Smooth muscle cell (in vitro differentiated cells): ENCODE data around the gene OSBP2. TPM values are rescaled to one million over a fixed set of nuclear protein-coding genes. Genes with fewer than 3 reads are reported as not detected.
A peak's percentile ranks its signal among the peaks of the same experiment; 100 is the strongest.

ENCODE experiments used
- DNase-seq: peaks from one replicate; lab custom pipeline; 2025; ENCODE audit not compliant: unreplicated experiment; lab: John Stamatoyannopoulos, UW
- H2AFZ ChIP-seq: fragments of 200-600 bp; sonication (generic); 2 replicates; pipeline ENCODE4 v1.6.0; 2016; ENCODE audit warnings: antibody characterized with exemption, low read depth, mild to moderate bottlenecking
- H3F3A ChIP-seq: fragments of 200-600 bp; sonication (generic); 2 replicates; pipeline ENCODE4 v1.6.0; 2017; ENCODE audit warnings: antibody characterized with exemption, low read depth
- H3K27ac ChIP-seq: fragments of 200-600 bp; sonication (generic); 2 replicates; pipeline ENCODE4 v1.5.1; 2016; ENCODE audit warnings: low read depth, mild to moderate bottlenecking
- H3K27me3 ChIP-seq: fragments of 200-600 bp; sonication (generic); 2 replicates; pipeline ENCODE4 v1.6.1; 2016; ENCODE audit warnings: low read depth, mild to moderate bottlenecking
- H3K36me3 ChIP-seq: fragments of 200-600 bp; sonication (generic); 2 replicates; pipeline ENCODE4 v1.5.1; 2016; ENCODE audit warnings: low read depth
- H3K4me1 ChIP-seq: fragments of 200-600 bp; sonication (generic); 2 replicates; pipeline ENCODE4 v1.5.1; 2016; ENCODE audit warnings: low read depth
- H3K4me2 ChIP-seq: fragments of 200-600 bp; sonication (generic); 2 replicates; pipeline ENCODE4 v1.6.0; 2016; ENCODE audit warnings: mild to moderate bottlenecking
- H3K4me3 ChIP-seq: fragments of 200-600 bp; sonication (generic); 2 replicates; pipeline ENCODE4 v1.5.1; 2016; ENCODE audit warnings: mild to moderate bottlenecking
- H3K79me2 ChIP-seq: fragments of 200-600 bp; sonication (generic); 2 replicates; pipeline ENCODE4 v1.6.0; 2016; ENCODE audit warnings: low read depth, mild to moderate bottlenecking
- H3K9ac ChIP-seq: fragments of 200-600 bp; sonication (generic); 2 replicates; pipeline ENCODE4 v1.6.0; 2016; ENCODE audit warnings: low read depth
- H3K9me3 ChIP-seq: fragments of 200-600 bp; sonication (generic); replicated peaks from 2 replicates; pipeline ENCODE4 v1.5.1; 2016; ENCODE audit warnings: low read depth
- H4K20me1 ChIP-seq: fragments of 200-600 bp; sonication (generic); 2 replicates; pipeline ENCODE4 v1.6.0; 2016; ENCODE audit warnings: low read depth
- WGBS: methylation state at CpG from one replicate; pipeline ENCODE4 v1.1.7; 2016; ENCODE audit warnings: low lambda C conversion rate; 5-methylcytosine and 5-hydroxymethylcytosine counted together
- polyA plus RNA-seq: library from polyadenylated mRNA; unstranded; fragments of >200 nt; fragmentation: Nextera tagmentation; extraction: Ambion mirVana; gene quantifications from 2 replicates; pipeline ENCODE4 v1.2.1, GENCODE V29; 2016
- total RNA-seq: library from RNA; depleted of rRNA; stranded (reverse); fragments of >200 nt; gene quantifications from 2 replicates; pipeline ENCODE4 v1.2.3, GENCODE V29; 2014
- TF ChIP-seq, protein P1 (sequence below): fragments of 200-600 bp; sonication (generic); IDR thresholded peaks from 2 replicates; pipeline ENCODE4 v1.5.1; 2017; ENCODE audit warnings: borderline replicate concordance, mild to moderate bottlenecking, antibody characterized with exemption; ENCODE audit not compliant: insufficient read depth, poor library complexity, severe bottlenecking

Gene OSBP2
- total and polyA plus RNA-seq, 2 experiments from 2014 or later, result 4.6 to 4.9 TPM

DNA sequence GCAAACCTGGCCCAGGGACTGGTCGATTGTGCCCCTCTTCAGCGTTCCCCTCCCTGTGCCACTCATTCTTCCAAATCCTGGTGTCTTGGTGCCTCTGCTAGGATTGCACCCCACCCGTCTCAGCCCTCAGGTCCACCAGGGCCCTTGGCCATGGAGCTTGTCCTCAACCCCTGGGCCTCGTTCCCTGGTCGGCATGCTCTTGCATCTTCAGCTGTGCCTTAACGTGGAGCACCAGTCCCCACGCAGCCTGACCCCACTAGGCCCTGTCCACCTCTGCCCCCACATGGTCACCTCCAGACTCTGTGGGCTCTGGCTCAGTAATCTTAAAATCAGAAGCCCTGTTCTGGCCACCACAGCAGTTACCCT, 61.1 kb downstream of the OSBP2 start:
- Histone ChIP-seq H3K27me3 (no peaks in the 10 kb centered on the region), H3K27ac (no peak overlapping the region), H3F3A (no peaks in the 10 kb centered on the region), H2AFZ (no peak overlapping the region), H3K36me3 (no peaks in the 10 kb centered on the region), H4K20me1 (no peaks in the 10 kb centered on the region), H3K4me1 (no peaks in the 10 kb centered on the region), H3K9ac (no peak overlapping the region), H3K4me3 (no peak overlapping the region), H3K79me2 (no peaks in the 10 kb centered on the region), H3K4me2 (no peak overlapping the region), H3K9me3 (no peaks in the 10 kb centered on the region)
- WGBS, result 90% methylated on average over 7 of the region's 7 CpGs
- DNase-seq, result no peak
- TF ChIP-seq, protein P1, sequence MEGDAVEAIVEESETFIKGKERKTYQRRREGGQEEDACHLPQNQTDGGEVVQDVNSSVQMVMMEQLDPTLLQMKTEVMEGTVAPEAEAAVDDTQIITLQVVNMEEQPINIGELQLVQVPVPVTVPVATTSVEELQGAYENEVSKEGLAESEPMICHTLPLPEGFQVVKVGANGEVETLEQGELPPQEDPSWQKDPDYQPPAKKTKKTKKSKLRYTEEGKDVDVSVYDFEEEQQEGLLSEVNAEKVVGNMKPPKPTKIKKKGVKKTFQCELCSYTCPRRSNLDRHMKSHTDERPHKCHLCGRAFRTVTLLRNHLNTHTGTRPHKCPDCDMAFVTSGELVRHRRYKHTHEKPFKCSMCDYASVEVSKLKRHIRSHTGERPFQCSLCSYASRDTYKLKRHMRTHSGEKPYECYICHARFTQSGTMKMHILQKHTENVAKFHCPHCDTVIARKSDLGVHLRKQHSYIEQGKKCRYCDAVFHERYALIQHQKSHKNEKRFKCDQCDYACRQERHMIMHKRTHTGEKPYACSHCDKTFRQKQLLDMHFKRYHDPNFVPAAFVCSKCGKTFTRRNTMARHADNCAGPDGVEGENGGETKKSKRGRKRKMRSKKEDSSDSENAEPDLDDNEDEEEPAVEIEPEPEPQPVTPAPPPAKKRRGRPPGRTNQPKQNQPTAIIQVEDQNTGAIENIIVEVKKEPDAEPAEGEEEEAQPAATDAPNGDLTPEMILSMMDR, result no peak

DNA sequence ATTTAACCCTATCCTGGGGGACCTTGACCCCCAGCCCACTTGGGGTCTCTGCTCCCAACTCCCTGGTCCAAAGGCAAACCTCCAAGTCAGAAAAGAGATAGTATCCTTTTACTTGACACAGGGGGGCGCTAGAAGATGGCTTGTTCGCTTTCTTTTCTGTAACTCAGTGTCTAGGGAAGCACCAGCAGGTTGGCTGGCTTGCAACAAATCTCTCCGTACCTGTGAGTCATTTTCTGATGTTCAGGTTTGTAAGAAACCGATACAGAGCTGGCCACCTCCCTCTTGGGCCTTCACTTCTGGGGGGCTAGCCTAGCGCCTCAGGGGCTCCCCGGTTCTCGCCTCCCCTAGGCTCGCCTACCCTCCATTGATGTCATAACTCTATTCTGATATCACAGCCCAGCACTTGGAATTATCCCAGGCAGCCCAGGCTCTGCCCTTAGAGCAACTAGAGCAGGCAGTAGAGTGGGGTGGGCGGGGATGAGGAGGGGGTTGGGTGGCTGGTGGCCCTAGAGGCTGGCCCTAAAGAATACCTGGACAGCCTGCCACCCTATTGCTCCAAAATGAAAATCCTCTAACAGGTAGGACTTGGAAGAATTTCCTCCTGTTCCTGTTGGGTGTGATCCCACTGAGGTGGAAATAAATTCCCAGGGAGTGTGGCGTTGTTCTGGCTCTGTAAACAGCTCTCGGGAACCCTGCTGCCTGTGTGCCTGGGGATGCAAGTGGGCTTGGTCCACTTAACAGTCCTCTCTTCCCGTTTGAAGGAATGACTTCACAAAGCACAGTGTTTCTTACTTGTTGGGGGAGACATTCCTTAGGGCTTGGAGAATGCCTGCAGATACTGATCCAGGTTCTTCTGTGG, 69.4 kb downstream of the OSBP2 start:
- Histone ChIP-seq H3K9me3 (no peaks in the 10 kb centered on the region), H3K79me2 (no peaks in the 10 kb centered on the region), H3K27me3 (no peaks in the 10 kb centered on the region), H3F3A (no peaks in the 10 kb centered on the region), H3K27ac (no peak overlapping the region), H3K4me2 (no peak overlapping the region), H3K9ac (no peak overlapping the region), H3K36me3 (no peaks in the 10 kb centered on the region), H3K4me1 (no peaks in the 10 kb centered on the region), H4K20me1 (no peaks in the 10 kb centered on the region), H2AFZ (no peak overlapping the region), H3K4me3 (no peak overlapping the region)
- no peak for DNase-seq
- TF ChIP-seq, protein P1, result peak; percentile 71
- WGBS, result 44% methylated on average over 12 of the region's 12 CpGs

DNA sequence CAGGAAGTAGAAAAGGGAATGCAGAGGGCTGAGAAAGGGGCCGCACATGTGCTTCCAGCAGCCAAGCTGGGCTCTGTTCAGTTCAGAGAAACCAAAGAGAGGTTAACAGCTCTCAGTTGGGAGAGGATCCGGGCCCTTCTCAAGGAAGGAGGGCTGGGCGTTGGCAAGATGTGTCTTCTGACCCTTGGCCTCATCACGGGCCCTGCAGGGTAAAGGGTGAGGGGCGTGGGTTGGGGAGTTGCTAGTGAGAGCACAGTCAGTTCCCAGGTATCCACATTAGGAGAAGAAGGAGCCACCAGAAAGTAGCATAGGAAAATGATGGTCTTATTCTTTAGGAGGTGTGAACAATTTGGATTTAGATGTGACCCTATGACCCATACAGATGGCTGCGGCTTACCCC, 73.0 kb downstream of the OSBP2 start:
- Histone ChIP-seq H2AFZ (no peak overlapping the region), H3K79me2 (no peaks in the 10 kb centered on the region), H3K27ac (no peak overlapping the region), H3K36me3 (no peaks in the 10 kb centered on the region), H3K9ac (no peak overlapping the region), H3K27me3 (no peaks in the 10 kb centered on the region), H3F3A (no peaks in the 10 kb centered on the region), H3K4me3 (no peak overlapping the region), H3K4me2 (no peak overlapping the region), H3K4me1 (no peaks in the 10 kb centered on the region), H3K9me3 (no peaks in the 10 kb centered on the region), H4K20me1 (no peaks in the 10 kb centered on the region)
- TF ChIP-seq, protein P1, result no peak
- no peak for DNase-seq
- WGBS, result 91% methylated on average over 6 of the region's 6 CpGs

DNA sequence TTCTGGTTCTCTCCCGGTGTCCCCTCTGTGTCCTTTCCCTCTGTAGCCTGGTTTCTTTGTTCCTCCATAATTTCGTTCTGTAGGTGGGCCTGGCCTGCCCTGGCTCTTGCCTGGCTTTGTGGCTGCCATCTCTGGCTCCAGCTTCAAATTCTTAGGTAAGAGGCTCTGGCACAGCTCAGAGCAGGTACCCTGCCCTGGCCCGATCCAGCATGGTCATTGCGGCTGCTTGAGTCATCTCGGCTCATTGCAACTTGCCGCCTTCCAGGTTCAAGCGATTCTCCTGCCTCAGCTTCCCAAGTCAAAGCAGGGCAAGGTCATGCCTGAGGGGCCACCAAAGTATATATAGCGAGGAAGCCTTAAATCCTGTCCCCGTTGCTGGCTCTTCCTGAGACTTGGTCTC, 76.0 kb downstream of the OSBP2 start:
- H2AFZ ChIP-seq, result no peak overlapping the region
- no peak overlapping the region for H3K9ac ChIP-seq
- H3K27me3 ChIP-seq, result no peaks in the 10 kb centered on the region
- no peaks in the 10 kb centered on the region for H3K36me3 ChIP-seq
- TF ChIP-seq, protein P1, result no peak
- no peaks in the 10 kb centered on the region for H3K9me3 ChIP-seq
- no peak overlapping the region for H3K4me2 ChIP-seq
- no peaks in the 10 kb centered on the region for H3K79me2 ChIP-seq
- no peaks in the 10 kb centered on the region for H4K20me1 ChIP-seq
- 92% methylated on average over 9 of the region's 9 CpGs for WGBS
- H3K4me1 ChIP-seq, result no peaks in the 10 kb centered on the region
- no peak overlapping the region for H3K4me3 ChIP-seq
- H3F3A ChIP-seq, result no peaks in the 10 kb centered on the region
- H3K27ac ChIP-seq, result no peak overlapping the region
- no peak for DNase-seq
